Left lobe of liver (tissue), 2 donors: ENCODE measurements around the gene OSM. TPM values are rescaled to one million over a fixed set of nuclear protein-coding genes. Genes with fewer than 3 reads are reported as not detected.
"Not testable (repeated sequence)": the region's sequence is repeated elsewhere in the genome, so short reads cannot be mapped to it uniquely, and the experiment has no call there.

Experiments used
- ATAC-seq: fragments of 200-7000 bp; cut with Tn5 transposase; one replicate; pipeline ENCODE4 v1.9.1; 2020; ENCODE audit warnings: mild to moderate bottlenecking, moderate library complexity
- DNase-seq: peaks from one replicate; pipeline ENCODE4 v3.0.0-alpha.2; 2020; ENCODE audit warnings: low spot score
- total RNA-seq: library from RNA; stranded (reverse); gene quantifications from one replicate; pipeline ENCODE4 v1.2.1, GENCODE V29; 2021
- donor health status: DM: no; HTN: no; CAD: no; lungs with moderate emphysema.
- donor health status: DM: no; HTN: yes; CAD: no.

OSM gene
- total RNA-seq, 1 donor from 2014 or later: 0.10 TPM

GRCh38 chr22:30230330-30230729 lies 36.3 kb downstream of the OSM start:
- no peak for DNase-seq
- ATAC-seq: no peak

DNA sequence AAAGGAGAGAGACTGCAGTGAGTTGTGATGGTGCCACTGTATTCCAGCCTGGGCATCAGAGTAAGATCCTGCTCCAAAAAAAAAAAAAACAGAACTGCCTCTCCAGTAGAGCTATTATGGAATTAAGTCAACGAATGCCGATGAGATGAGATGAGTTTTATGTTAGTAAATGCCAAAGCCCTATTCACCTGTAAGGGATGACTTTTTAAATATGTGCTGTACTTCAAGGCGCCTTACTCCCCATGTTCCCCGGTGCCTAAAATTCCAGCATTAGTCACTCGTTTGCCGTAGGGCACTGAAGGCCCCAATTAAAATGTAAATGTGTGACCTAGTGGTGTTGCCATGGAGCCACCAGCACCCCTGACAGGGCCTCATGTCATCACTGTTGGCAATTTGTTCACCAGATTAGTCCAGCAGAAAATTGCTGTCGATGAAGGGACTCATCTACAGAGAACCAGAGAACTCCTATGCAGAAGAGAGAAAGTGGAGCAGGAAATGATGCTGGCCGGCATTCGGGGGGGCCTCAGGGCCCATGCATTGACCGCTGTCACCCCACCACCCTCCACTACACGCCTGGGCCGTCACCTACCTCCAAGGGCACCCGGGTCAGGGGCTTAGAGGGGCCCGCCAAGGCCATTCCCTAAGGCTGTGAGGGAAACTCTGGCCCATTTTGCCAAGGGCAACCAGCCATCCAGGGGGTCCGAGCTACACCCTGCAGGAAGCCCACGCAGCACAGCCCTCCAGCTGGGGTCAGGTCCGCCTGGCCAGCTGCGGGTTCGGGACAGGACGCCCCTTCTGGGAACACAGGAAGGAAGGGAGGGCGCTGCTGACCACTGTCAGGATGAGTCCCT lies 37.9 kb downstream of the OSM start:
- DNase-seq (no peak), ATAC-seq (no peak)

- DNase-seq: no peak
- no peak for ATAC-seq
Observed at GRCh38 chr22:30227438-30228228, 39.0 kb downstream of the OSM start.

- no peak for ATAC-seq
- no peak for DNase-seq
Observed at GRCh38 chr22:30226192-30226832, 40.3 kb downstream of the OSM start.

- ATAC-seq (no peak), DNase-seq (no peak)
Observed at GRCh38 chr22:30225220-30225927, 41.3 kb downstream of the OSM start.

DNA sequence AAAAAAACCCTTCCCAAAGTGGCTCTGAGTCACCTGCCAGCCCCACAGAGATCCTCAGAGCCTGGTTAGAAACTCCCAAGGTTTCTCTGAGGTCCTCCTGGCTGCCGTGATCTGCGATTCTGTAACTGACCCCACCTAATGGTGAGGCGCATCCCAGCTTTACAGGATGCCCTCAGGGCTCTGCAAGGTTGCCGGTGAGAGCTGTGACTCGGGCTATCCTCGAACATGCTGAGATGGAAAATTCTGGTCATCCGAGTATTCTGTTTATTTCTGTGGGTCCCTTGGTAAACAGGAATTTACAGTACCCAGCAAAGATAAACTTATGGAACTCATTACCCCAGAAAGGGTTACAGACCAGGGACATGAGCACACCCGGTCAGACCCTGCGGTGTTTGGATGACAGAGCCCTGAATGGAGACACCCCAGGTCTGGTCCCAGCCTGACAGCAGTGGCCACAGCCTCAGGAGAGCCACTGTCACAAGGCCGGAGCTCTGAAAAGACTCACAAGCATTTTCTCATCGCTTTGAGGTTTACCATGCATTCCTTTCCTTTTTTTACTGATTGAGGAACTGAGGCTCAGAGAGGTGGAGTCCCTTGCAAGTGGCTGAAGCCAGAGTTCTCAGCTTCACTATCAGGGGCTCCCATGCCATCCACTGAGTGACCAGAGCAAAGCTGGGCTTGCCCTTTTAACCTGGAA lies 42.3 kb downstream of the OSM start:
- DNase-seq (no peak), ATAC-seq (no peak)

GRCh38 chr22:30223303-30223702 lies 43.3 kb downstream of the OSM start:
- DNase-seq: no peak
- ATAC-seq: no peak

- DNase-seq (no peak), ATAC-seq (no peak)
Observed at GRCh38 chr22:30222321-30222720, 44.3 kb downstream of the OSM start.

- DNase-seq (no peak), ATAC-seq (no peak)
Observed at GRCh38 chr22:30221121-30221992, 45.3 kb downstream of the OSM start.

DNA sequence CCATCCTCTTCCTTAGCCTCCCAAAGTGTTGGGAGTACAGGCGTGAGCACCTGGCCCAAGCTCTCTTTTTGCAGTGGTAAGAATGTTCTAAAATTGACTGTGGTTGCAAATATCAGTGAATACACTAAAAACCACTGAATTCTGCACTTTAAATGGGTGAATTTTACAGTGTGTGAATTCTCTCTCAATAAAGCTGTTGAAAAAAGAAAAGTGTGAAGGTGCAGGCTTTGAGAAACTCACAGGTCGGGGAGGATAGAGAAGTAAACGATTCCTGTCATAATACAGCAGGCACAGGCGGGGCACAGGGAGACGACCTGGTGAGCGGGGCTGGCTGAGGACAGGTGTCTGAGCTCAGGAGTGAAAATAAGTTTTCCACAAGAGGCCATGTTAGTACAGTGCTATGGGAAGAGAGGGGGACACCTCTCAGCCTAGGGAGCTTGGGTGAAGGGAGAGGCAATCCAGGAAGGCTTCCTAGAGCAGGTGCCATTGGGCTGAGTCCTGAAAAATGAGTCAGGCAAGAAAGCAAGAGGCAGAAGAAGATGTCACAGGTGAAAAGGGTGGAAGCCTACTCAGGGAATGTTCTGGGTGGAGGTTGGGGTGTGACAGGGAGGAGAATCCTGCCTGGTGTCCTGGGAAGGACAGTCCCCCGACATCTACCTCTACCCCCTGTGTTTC lies 46.2 kb downstream of the OSM start:
- ATAC-seq (no peak), DNase-seq (no peak)

DNA sequence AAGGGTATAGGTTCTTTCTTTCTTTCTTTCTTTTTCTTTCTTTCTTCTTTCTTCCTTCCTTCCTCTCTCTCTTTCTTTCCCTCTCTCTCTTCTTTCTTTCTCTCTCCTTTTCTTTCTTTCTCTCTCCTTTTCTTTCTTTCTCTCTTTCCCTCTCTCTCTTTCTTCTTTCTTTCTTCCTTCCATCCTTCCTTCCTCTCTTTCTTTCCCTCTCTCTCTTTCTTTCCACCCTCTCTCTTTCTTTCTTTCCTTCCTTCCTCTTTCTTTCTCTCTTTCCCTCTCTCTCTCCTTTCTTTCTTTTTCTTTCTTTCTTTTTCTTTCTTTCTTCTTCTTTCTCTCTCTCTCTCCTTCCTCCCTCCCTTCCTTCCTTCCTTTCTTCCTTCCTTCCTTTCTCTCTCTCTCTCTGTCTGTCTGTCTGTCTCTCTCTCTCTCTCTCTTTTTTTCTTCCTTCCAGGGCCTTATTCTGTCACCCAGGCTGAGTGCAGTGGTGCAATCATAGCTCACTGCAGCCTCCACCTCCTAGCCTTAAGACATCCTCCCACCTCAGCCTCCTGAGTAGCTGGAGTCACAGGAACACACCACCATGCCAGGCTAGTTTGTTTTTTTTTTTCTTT lies 46.9 kb downstream of the OSM start:
- no peak for DNase-seq
- no peak for ATAC-seq

DNA sequence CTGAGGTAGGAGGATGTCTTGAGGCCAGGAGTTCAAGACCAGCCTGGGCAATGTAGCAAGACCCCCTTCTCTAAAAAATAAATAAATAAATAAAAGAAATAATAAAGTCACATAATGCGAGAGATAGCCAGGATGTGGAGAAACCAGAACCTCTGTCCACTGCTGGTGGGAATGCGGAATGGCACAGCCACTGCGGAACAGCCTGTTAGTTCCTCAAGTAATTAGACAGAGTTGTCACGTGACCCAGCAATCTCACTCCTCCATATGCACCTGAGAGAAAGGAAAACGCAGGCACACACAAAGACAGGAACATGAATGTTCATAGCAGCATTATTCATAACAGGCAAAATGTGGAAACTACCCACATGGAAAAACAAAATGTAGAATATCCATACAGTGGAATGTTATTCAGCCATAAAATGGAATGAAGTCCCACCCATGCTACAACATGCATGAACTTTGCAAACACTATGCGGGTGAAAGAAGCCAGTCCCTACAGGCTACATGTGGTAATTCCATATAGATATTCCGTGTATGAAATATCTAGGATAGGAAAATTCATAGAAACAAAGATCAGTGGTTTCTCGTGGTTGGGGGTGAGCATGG lies 47.5 kb downstream of the OSM start:
- no peak for ATAC-seq
- DNase-seq: no peak

GRCh38 chr22:30217698-30218560 lies 48.7 kb downstream of the OSM start:
- DNase-seq: no peak
- no peak for ATAC-seq

DNA sequence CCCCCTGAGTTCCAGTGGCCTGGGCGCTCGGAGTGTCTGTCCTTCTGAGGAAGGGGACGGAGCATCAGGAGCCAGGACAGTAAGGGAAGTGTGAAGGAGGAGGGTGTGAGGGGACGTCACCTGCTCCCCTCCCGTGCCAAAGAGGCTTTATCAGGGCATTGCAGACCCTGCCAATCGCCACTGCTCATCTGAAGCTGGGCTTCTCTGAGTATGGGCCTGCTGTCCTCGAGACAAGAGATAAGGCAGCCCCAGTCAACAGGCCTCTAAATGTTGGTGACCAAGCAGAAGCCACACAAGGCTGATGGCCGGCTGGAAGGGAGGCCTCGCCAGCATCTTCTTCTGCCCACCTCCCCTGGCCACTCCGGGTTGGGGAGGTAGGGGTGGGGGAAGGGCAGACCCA lies 49.9 kb downstream of the OSM start:
- ATAC-seq (no peak), DNase-seq (no peak)

GRCh38 chr22:30216272-30216671 lies 50.4 kb downstream of the OSM start:
- not testable (repeated sequence) for ATAC-seq, DNase-seq

DNA sequence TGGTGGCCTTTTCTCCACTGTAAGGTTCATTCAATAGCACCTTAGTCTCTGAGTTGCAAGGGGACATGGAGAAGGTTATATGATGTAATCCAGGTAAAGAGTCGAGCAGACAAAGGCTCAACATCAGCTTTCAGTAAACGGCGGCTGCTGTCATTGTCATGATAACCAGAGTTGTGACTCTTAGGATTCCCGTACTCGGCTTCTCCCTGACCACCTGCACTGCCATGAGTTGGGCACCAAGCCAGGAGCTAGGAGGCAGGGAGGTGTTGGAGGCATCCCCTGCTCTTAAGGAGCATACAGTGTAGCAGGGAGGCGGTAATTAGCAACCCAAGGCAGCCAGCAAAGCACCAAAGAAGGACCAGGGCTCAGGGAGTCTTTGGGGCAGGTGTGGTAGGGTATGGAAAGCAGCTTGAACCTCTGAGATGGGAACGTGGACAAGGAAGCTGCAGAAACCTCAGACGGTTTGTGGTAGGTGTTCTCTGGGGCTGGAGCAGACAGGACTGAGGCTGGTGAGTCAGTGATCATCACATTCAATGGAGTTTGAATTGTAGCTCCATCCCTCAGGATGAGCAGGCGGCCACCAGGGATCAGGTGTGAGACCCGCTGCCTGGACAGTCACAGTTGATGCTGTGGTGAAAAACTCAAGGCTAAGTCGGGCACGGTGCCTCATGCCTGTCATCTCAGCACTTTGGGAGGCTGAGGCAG lies 51.8 kb downstream of the OSM start:
- ATAC-seq: no peak
- DNase-seq: no peak
